Pulmonary artery endothelial cell (primary cell): ENCODE data around the gene ADAM11. TPM values are rescaled to one million over a fixed set of nuclear protein-coding genes. Genes with fewer than 3 reads are reported as not detected.

ENCODE experiments used
- DNase-seq: peaks from one replicate; pipeline ENCODE4 v3.0.0-alpha.2; 2011; ENCODE audit warnings: low read depth, low spot score
- total RNA-seq: library from RNA; depleted of rRNA; stranded (reverse); fragments of >200 nt; gene quantifications from 2 replicates; pipeline ENCODE4 v1.2.3, GENCODE V29; 2014

The ADAM11 gene
- total RNA-seq, 1 donor from 2014 or later = 0.07 TPM

DNA sequence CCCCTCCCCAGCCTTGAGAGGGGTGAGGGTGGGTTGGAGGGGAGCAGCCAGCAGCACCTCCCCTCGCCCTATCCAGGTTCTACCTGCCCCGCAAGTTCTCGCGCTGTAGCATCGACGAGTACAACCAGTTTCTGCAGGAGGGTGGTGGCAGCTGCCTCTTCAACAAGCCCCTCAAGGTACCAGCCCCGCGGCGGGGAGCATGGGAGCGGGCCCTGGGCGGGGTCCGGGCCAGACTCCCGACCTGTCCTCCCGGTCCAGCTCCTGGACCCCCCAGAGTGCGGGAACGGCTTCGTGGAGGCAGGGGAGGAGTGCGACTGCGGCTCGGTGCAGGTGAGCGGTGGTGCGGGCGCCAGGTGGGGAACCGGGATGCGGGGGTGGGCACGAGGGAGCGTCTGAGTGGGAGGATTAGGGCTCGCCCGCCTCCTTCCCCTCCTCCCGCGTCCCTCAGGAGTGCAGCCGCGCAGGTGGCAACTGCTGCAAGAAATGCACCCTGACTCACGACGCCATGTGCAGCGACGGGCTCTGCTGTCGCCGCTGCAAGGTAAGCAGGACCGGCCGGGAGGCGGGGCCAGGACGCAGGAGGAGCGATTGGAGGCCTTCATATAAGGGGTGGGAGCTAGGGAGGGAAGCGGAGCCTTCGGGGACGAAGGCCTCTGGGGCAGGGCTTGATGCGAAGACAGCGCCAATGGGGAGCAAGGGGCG is 16.5 kb downstream of the ADAM11 start:
- peak; percentile 92 for DNase-seq

DNA sequence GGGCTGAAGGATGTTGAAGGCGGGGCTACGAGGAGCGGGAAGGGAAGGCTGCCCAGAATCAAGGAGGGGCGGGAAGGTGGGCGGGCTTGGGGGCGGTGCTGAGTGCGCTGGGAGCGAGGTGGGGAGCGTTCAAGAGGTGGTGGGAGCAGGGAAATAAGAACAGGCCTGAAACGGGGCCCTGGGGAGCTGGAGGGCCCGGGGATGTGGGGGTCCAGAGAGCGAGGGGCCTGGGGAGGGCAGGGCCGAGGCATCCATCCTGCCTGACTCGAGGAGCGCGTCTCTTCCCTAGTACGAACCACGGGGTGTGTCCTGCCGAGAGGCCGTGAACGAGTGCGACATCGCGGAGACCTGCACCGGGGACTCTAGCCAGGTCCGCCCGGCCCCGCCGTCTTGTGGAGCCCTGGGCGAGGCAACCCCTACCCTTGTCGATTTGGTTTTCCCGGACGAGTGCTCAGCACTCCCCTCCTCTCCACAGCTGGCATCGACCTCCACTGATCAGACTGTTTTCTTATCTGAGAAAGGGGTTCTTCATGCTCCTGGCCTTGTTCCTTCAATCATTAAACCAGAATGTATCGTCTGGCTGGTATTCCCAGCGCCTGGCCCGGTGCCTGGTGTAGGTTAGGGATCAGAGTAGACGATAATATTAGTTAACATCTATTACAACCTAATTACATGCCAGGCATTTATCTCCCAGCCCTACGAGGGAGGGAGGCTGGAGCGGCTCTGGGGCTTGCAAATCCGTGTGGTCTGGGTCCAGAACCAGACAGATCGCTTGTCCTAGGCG is 17.2 kb downstream of the ADAM11 start:
- no peak for DNase-seq

DNA sequence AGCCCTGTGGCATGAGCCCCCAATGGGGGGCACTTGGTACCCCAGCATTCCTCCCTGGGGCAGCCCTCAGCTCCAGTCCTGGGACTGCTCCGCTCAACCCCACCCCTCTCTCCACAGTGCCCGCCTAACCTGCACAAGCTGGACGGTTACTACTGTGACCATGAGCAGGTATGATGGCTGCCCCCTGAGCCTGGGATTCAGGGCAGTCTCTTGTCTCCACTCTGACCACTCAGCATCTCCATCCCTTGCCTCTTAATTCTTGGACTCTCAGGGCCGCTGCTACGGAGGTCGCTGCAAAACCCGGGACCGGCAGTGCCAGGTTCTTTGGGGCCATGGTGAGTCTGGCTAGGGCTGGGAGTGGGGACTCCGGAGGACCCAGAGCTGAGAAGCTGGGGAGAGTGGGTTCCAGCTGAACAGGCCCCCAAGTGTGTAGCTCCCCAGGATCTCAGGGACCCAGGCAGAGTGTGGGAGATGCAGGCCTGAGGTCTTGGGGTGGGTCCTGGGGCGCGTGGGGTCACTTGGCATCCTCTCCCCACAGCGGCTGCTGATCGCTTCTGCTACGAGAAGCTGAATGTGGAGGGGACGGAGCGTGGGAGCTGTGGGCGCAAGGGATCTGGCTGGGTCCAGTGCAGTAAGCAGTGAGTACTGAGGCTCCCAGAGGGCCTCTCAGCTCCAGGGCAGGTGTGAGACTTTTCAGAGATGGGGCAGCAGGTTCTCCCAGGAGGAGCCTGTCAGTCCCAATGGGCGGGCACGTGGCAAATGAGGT is 18.0 kb downstream of the ADAM11 start:
- no peak for DNase-seq

DNA sequence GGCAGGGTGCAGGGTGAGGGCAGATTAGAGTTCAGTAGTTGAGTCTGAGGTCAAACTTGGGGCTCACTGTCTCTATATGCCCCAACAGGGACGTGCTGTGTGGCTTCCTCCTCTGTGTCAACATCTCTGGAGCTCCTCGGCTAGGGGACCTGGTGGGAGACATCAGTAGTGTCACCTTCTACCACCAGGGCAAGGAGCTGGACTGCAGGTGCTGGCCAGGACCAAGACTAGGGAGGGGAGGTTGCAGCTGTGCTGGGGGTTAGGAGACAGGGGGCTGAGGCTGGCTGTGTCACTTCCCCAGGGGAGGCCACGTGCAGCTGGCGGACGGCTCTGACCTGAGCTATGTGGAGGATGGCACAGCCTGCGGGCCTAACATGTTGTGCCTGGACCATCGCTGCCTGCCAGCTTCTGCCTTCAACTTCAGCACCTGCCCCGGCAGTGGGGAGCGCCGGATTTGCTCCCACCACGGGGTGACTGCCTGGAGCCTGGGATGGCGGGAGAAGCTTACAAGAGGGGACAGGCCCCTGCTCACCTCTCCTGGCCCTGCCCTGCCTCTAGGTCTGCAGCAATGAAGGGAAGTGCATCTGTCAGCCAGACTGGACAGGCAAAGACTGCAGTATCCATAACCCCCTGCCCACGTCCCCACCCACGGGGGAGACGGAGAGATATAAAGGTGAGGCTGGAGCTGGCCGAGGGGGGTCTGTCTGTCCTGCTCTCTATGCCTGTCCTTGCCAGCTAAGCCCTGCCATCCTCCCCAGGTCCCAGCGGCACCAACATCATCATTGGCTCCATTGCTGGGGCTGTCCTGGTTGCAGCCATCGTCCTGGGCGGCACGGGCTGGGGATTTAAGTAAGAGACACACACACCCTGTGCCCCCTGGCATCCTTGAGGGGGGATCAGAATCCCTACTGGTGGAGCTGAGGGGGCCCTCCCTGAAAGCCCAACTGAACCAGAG is 18.9 kb downstream of the ADAM11 start:
- no peak for DNase-seq

DNA sequence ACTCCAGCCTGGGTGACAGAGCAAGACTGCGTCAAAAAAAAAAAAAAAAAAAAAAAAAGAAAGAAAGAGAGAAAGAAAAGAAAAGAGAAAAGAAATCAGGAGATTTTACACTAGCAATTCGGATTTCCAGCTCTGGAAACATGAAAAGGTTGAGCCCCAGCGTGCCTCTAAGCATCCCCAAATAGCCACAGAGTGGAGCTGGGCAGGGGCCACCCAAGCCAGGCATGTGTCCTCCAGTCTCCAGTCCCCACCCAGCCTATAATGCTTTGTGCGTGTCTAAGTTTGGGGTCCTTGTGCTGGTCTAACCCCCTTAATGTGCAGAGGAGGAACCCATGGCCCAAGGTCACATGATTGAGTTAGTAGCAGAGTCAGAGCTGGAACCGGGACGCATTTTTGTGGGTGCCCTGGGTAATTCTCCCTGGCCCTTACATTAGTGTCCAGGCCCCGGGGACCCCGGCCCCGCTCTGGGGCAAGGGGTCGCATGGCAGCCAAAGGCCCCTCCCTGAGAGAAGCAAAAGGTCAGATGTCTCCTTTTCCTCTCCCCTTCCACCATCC is 19.9 kb downstream of the ADAM11 start:
- DNase-seq = no peak

DNA sequence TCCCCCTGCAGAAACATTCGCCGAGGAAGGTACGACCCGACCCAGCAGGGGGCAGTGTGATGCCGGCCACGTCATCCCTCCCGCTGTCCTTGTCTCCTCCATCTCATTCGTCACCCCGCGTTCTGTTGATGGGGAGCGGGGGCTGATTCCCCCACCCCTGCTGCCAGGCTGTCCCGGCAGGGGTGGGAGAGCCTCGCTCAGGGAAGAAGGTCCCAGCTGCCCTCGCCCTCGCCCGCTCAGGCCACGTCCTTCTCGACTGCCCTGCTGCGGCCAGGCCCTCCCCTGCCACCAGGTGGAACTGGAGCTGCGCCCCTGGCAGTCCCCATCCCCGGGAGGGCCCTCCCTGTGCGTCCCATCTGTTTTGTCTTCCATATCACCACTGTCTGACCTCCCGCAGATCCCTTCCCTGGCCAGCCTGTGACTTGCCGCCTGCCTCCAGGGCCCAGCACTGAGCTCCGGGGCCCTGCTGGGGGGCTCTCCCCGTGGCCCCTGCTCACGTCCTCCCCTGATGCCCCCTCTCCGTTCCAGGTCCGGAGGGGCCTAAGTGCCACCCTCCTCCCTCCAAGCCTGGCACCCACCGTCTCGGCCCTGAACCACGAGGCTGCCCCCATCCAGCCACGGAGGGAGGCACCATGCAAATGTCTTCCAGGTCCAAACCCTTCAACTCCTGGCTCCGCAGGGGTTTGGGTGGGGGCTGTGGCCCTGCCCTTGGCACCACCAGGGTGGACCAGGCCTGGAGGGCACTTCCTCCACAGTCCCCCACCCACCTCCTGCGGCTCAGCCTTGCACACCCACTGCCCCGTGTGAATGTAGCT is 20.6 kb downstream of the ADAM11 start:
- DNase-seq = peak; percentile 24

DNA sequence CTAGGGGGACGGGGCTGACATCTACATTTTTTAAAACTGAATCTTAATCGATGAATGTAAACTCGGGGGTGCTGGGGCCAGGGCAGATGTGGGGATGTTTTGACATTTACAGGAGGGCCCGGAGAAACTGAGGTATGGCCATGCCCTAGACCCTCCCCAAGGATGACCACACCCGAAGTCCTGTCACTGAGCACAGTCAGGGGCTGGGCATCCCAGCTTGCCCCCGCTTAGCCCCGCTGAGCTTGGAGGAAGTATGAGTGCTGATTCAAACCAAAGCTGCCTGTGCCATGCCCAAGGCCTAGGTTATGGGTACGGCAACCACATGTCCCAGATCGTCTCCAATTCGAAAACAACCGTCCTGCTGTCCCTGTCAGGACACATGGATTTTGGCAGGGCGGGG is 21.4 kb downstream of the ADAM11 start:
- DNase-seq = no peak

DNA sequence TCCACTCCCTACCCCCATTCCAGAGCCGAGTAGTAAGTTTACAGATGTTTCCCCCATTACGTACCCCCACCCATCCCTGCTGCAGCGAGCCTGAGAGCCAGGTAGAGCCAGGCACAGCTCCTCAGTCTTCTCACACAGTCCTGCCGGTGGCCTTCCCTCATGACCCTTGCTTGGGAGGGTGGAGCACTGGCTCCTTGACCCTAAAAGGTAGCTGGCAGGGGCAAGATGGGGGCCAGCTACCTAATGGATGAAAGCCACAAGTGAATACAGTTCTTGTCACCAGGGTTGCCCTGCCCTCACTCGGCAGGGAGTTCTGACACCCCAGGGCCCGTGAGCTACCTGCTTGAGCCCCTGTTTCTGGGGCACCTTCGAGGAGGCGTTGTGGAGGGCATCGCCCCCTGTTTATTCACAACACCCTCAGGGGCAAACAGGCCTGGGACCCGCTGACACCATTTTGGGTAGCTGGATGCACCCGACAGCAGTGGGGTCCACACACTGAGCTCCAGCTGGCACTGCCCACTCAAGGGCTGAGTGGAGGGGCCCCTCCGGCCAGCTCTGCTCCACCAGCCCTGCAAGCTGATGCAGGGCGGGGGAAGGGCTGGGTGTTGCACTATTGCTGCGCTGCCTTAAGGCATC is 22.2 kb downstream of the ADAM11 start:
- no peak for DNase-seq

DNA sequence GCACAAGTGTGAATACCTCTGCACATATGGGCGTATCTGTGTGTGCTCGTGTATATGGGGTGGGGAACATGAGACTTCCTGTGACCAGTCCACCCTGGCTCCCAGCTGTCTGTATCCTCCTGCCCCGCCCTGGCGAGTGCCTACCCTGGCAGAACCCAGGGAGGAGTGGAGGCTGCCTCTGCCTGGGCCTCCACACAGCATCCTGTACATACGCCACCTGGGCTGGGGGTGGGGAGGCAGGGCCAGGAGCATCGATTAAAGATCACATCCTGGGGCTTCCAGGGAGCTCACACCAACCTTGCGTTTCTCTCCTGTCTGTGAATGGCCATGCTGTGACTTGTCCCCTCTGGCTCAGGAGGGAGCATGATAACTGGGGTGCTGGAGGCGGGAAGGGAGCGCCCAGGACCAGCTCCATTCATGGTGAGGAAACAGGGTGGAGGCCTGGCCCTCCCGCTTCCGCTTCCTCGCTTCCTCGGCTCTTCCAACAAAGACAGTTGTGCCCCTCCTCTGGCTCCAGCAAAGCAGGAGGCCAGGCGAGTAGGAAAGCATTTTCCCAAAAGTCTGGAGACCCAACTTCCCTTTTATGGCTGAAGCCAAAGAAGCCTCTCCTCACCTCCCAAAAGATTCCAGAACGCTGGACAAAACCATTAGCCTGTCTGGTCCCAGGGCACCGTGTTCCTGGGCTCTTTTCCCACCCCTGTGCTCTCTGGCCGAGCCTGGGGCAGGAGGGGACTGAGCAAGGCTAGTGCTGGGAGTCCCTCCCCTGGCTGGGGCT is 22.9 kb downstream of the ADAM11 start:
- no peak for DNase-seq

DNA sequence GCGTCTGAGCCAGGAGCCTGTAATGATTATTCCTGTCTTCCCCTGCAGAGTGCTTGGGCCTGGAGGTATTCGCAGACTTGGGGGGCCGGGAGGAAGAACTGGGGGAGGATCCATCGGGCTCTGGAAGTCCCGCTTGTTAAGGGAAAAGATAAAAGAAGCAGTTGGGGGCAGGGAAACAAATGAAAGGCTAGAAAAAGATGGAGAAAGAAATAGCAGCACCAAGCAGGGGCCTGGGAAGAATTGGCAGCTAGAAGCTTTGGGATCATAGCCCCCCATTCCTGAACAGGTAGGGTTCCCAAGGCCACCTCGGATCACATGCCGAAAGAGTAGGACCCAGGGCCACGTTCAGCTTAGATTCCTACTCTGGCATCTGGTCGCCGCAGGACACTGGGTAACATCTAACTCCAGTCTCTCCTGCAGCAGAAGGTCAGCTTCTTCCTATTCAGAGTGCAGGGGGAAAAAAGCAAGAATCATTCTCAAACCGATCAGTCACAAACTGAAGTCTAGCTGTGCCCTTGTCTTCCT is 23.6 kb downstream of the ADAM11 start:
- DNase-seq = no peak

DNA sequence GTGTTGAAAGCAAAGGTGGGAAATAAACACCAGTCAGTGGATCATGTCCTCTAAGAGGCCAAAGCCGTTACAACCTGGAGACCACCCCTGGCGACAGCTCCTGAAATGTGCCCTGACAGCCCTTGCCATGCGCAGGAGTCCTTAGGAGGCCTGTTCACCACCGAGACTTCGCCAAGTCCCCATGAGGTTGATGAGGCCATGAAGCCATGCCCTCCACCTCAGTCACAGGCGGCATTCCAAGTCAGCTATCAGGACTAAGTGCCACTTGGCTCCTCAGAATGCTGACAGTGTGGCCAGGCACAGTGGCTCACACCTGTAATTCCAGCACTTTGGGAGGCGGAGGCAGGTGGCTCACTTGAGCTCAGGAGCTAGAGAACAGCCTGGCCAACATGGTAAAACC is 27.1 kb downstream of the ADAM11 start:
- DNase-seq = no peak

DNA sequence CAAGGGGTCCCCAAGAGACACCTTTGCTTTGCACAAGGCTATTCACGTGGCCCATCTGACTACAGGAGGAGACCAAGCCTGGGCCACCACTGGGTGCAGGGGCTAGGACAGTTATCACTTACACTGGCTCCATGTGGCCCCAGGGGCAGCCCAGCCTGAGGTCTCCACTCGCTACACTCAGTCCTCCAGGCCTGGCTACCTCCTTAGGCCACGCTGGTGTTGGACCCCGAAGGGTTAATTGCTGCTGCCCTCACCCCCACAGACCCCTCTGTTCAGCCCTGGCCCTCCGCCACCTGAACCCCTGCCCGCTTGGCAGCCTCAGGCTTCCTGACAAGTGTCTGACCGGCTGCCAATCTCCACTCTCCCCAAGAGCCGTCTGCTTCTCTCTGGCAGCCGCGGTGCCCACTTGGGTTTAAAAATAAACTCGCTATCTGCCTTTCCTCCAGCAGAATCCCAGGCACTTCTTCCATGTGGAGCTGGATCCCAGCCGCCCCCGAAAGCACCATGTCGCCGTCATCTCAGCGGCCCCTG is 27.8 kb downstream of the ADAM11 start:
- no peak for DNase-seq

DNA sequence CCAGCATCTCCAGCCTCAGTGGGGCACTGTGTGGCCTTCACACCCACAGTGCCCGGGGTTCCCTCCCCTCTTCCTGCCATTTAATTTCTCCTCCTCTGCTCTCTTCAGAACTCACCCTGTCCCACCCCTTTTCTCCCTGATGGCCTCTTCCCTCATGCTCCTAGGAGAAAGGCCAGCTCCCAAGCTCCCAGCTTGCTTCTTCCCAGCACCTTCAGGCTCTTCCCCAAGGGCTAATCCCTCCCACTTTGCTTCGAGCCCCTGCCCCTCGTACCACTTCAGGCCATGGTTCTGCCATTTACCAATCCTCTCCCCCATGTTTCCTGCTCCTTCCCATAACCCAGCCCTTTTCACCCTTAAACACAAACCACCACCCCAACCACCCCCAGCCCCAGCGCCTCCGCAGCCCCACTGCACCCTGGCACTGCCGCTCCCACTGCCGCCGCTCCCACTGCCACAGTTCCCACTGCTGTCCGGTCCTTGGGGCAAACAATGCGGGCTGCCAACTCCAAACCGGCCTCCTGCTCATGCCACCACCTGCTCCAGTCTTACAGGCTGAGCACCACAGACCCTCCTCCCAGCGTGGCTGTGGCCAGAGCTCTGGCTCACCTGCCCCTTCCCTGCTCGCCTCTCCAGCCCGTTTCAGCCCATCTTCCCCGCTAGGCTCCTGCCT is 28.6 kb downstream of the ADAM11 start:
- DNase-seq = no peak

DNA sequence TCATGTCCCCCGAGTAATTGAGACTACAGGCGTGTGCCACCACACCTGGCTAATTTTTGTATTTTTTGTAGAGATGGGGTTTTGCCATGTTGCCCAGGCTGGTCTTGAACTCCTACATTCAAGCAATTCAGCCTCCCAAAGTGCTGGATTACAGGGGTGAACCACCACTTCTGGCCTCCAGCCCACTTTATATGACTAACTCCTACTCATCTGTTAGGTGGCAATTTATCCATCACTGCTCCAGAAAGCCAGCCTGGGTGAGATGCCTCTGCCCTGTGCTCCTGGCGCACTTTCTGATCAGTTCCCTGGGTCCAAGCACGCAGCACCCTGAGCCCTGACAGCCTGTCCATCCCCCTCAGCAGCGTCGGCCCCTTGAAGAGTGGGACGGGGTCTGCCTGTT is 29.4 kb downstream of the ADAM11 start:
- no peak for DNase-seq

DNA sequence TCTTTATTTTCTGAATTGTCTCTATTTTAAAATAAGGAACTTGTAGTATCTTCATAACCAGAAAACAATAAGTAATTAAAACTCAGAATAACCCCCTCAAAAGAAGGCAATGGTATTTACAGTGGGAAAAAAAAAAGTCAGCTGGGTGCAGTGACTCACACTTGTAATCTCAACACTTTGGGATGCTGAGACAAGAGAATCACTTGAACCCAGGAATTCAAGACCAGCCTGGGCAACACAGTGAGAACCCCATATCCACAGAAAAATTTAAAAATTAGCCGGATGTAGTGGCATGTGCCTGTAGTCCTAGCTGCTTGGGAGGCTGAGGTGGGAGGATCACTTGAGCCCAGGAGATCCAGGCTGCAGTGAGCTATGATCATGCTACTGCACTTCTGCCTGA is 33.5 kb downstream of the ADAM11 start:
- no peak for DNase-seq

DNA sequence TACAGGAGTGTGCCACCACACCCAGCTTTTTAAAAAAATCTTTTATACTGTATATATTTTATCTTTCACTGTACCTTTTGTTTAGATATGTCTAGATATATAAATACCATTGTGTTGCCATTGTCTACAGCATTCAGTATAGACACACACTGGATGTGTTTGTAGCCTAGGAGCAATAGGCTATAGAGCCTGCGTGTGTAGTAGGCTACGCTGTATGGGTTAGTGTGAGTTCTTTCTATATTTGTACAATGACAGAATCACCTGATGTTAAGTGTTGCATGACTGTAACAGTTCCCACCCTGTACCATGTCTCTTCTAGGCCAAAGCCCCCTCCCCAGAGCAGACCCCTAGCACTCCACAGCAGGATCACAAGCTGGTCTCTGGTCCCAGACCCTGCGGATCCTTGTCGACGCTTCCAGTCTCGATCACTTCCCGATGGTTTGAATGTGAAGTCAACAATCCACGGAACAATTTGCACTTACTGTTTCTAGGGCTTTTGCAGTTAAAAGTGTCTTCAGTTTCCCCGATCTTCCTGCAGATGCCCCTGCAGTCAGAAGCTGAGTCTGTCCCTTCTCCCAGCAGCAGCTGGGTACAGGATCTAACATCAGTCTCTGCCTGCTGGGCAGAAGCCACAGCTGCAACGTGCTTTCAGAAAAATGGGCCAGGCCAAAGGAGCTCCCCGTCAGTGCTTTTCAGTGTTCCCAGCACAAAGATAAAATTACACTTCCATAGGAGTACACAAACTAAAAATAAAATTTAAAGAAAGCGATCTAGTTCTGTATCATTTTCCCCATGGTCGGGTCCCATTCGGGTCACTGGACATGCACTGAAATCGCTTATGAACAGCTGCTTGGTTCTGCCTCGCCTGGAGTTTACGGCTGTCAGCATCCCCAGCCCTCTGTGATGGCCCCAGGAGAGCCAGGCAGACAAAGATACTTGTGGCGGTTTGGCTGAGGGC is 35.4 kb downstream of the ADAM11 start:
- DNase-seq = no peak
